GM19023 (cell line): ENCODE results near the gene ZNF785.
A peak's percentile ranks its signal among the peaks of the same experiment; 100 is the strongest.
"Not testable (repeated sequence)": the region's sequence is repeated elsewhere in the genome, so short reads cannot be mapped to it uniquely, and the experiment has no call there.

Source experiments
- ATAC-seq: cut with Tn5 transposase; IDR thresholded peaks from one replicate; pipeline ENCODE4 v1.9.1; 2021; ENCODE audit warnings: mild to moderate bottlenecking, moderate library complexity; ENCODE audit not compliant: unreplicated experiment

Gene ZNF785

GRCh38 chr16:30541502-30542329 is 43.8 kb downstream of the ZNF785 start:
- ATAC-seq = no peak

DNA sequence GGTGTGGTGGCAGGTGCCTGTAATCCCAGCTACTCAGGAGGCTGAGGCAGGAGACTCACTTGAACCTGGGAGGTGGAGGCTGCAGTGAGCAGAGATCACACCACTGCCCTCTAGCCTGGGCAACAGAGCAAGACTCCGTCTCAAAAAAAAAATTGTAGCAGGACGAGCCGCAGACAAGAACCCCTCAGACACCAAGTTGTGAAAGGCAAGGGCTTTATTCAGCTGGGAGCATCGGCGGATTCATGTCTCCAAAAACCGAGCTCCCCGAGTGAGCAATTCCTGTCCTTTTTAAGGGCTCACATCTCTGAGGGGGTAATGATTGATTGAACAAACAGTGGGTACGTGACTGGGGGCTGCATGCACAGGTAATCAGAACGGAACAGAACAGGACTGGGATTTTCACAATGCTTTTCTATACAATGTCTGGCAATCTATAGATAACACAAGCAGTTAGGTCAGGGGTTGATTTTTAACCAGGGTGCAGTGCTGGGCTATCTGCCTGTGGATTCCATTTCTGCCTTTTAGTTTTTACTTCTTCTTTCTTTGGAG is 44.5 kb downstream of the ZNF785 start:
- not testable (repeated sequence) for ATAC-seq

GRCh38 chr16:30539986-30540526 is 45.4 kb downstream of the ZNF785 start:
- ATAC-seq = not testable (repeated sequence)

- no peak for ATAC-seq
These were observed 46.2 kb downstream of the ZNF785 start for GRCh38 chr16:30539000-30539964.

DNA sequence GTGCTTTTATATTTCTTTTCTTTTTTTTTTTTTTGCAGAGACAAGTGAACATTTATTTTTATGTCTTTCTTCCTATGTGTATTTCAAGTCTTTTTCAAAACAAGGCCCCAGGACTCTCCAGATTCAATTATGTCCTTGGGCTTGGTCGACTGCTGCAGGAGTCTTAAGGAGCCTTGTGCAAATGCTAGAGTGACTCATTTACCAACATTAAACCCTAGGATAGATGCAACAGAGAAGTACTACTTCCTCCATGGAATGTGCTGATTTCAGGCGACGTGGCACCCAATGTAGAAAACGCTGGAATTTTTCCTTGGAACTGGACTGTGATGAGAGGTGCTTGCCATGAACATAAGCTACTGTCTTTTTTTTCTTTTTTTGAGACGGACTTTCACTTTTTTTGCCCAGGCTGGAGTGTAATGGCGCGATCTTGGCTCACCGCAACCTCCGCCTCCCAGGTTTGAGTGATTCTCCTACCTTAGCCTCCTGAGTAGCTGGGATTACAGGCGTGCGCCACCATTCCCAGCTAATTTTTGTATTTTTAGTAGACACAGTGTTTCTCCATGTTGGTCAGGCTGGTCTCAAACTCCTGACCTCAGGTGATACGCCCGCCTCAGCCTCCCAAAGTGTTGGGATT is 49.0 kb downstream of the ZNF785 start:
- not testable (repeated sequence) for ATAC-seq

GRCh38 chr16:30535777-30536190 is 49.7 kb downstream of the ZNF785 start:
- no peak for ATAC-seq

GRCh38 chr16:30535106-30535776 is 50.3 kb downstream of the ZNF785 start:
- ATAC-seq = no peak

DNA sequence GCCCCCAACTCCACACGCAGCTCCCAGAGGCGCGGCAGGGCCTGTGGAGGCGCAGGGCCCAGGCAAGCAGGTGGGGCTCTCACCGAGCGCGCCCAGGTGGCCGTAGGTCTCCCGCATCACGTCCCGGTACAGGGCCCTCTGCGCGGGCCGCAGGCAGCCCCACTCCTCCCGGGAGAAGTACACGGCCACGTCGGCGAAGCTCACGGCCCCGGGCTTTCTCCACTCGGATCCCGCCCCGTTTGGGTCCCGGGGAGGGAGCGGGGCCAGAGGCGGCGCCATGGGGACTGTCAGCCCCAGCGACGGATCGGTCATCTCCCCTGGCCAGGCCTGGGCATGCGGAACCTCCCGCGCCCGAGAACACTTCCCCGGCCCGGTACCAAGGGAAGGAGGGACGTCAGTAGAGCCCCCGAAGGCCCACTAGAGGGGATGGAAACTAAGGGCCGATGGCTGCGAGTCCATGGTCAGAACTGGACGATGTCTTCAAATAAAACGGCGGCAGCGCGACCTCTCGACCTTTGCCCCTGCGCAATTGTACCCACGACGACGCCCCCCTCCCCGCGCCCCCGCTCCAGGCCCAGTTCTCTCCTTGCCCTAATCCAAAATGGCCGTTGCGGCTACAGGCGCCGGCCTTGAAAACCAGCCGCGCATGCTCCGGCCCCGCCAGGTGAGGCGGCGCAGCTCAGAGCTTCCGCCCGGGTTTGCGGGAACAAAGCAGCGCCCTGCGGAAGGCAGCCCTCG is 51.0 kb downstream of the ZNF785 start, which contains the start of gene ZNF747:
Gene ZNF747 (minus strand): TSS at position 491 of the 738 bp plus-strand sequence. CDS start 179 bp downstream, at position 312.
- peak; percentile 63 for ATAC-seq

GRCh38 chr16:30533748-30534367 is 51.6 kb downstream of the ZNF785 start:
- ATAC-seq = no peak

DNA sequence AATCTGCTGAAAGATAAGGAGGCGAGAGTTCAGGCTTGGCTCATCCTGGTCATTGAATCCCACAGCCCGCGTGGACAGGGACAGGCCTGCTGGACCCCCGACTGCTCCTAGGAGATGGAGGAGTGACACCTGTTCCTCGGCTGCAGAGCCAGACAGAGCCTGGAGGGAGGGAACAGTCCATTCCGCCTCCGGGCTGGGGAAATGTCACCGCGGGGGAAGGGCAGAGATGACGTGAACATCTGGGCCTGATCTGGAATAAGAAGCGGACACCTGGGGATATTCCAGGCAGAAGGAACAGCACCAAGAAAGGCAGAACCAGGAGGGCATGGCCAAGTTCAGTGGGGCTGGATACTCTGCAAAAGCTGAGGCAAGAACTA is 52.4 kb downstream of the ZNF785 start:
- no peak for ATAC-seq

GRCh38 chr16:30532285-30533145 is 53.0 kb downstream of the ZNF785 start:
- ATAC-seq = no peak
